Bronchial epithelial cell (primary cell): ENCODE measurements around the gene TNPO2. TPM values are rescaled to one million over a fixed set of nuclear protein-coding genes. Genes with fewer than 3 reads are reported as not detected.
"Not testable (repeated sequence)": the region's sequence is repeated elsewhere in the genome, so short reads cannot be mapped to it uniquely, and the experiment has no call there.

Experiments
- DNase-seq: peaks from one replicate; pipeline ENCODE4 v3.0.0-alpha.2; 2010; ENCODE audit warnings: low read depth
- FAIRE-seq: peaks from 2 replicates; lab custom pipeline; 2011; peaks lifted over from hg19 to GRCh38; lab: Jason Lieb, UNC
- H3K27me3 ChIP-seq: 2 replicates; pipeline ENCODE4 v1.5.1; 2011; ENCODE audit warnings: low read length; ENCODE audit not compliant: control insufficient read depth, insufficient read depth
- H3K36me3 ChIP-seq: 2 replicates; pipeline ENCODE4 v1.5.1; 2011; ENCODE audit warnings: low read length; ENCODE audit not compliant: control insufficient read depth, insufficient read depth
- H3K4me3 ChIP-seq: 2 replicates; pipeline ENCODE4 v1.5.1; 2011; ENCODE audit warnings: mild to moderate bottlenecking, low read depth, low read length, control low read depth
- total RNA-seq: library from RNA; depleted of rRNA; stranded (reverse); fragments of >200 nt; gene quantifications from 2 replicates; pipeline ENCODE4 v1.2.1, GENCODE V29; 2014
- TF ChIP-seq, protein P1 (sequence below): IDR thresholded peaks from 2 replicates; pipeline ENCODE4 v1.5.1; 2011; ENCODE audit warnings: mild to moderate bottlenecking, moderate library complexity, low read length, control low read depth, inconsistent platforms; ENCODE audit not compliant: insufficient read depth, severe bottlenecking

TNPO2 gene
- total RNA-seq, 1 donor from 2014 or later, result 16.8 TPM

DNA sequence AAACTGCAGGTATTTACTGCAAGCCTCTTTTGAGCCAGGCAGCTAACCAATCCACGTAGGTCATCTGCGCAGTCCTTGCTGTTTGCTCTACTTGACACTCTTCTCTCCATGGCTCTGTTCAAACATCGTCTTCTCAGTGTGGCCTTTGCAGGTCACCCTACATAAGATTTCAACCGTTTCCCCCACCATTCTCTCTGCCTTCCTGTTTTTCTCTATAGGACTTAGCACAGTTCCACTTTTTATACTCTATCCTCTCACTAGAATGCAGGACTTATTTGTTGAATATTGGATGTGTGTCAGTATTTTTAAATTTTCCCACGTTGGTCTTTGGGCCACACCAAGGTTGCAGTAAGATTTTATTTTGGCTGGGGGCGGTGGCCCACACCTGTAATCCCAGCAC is 25.6 kb downstream of the TNPO2 start:
- FAIRE-seq, result no peak
- no peaks in the 10 kb centered on the region for H3K27me3 ChIP-seq
- DNase-seq, result no peak
- peaks cover 21% of the 10 kb centered on the region for H3K36me3 ChIP-seq
- TF ChIP-seq, protein P1, sequence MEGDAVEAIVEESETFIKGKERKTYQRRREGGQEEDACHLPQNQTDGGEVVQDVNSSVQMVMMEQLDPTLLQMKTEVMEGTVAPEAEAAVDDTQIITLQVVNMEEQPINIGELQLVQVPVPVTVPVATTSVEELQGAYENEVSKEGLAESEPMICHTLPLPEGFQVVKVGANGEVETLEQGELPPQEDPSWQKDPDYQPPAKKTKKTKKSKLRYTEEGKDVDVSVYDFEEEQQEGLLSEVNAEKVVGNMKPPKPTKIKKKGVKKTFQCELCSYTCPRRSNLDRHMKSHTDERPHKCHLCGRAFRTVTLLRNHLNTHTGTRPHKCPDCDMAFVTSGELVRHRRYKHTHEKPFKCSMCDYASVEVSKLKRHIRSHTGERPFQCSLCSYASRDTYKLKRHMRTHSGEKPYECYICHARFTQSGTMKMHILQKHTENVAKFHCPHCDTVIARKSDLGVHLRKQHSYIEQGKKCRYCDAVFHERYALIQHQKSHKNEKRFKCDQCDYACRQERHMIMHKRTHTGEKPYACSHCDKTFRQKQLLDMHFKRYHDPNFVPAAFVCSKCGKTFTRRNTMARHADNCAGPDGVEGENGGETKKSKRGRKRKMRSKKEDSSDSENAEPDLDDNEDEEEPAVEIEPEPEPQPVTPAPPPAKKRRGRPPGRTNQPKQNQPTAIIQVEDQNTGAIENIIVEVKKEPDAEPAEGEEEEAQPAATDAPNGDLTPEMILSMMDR, result no peak
- no peak overlapping the region for H3K4me3 ChIP-seq

DNA sequence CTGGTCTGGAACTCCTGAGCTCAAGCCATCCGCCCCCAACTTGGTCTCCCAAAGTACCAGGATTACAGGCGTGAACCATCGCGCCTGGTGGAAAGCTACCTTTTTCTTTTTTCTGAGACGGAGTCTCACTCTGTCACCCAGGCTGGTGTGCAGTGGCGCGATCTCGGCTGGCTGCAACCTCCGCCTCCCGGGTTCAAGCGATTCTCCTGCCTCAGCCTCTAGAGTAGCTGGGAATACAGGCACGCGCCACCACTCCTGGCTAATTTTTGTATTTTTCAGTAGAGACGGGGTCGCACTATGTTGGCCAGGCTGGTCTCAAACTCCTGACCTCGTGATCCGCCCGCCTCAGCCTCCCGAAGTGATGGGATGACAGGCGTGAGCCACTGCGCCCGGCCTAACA is 26.3 kb downstream of the TNPO2 start:
- H3K27me3 ChIP-seq, H3K4me3 ChIP-seq, FAIRE-seq, DNase-seq: not testable (repeated sequence)
- peaks cover 17% of the 10 kb centered on the region for H3K36me3 ChIP-seq

DNA sequence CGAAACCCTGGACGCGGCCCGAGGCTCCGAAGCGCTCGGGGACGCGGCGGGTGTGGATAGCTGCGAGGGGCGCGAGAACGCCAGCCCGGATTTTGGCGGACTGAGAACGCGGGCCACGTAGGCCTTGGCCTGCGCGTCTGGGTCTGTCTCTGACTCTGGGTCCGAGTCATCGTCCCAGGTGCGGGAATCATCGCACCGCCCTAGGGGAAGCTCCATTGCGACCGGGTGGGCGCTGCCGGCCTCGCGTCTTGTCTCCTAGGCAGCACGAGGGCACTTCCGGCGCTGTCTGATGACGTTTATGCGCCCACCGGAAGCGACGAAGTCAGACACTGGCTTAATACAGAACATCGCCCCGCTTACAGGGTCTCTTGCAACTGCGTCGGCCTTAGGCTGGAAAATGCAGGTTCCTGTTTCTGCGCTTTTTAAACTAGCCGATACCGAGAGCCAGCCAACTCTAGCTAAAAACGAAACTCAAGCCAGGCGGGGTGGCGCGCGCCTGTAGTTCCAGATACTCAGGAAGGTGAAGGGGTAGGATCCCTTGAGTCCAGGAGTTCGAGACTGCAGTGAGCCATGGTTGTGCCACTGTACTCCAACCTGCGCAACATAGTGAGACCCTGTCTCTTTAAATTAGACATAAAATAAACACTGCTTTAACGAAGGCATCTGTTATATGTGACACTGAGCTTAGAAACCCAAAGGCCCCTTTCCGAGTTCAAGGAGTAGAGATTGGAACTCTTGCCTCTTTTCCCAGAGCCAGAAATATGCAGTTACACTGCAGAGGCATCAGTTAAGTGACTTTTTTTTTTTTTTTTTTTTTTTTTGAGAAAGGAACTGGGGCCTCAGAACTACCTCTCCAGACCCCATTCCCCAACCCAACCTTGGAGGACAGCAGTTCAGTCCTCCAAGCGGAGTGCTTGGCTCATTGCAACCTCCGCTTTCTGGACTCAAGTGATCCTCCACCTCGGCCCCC is 27.1 kb downstream of the TNPO2 start, which contains the start of gene FBXW9:
Gene FBXW9, minus strand, starts transcription at position 266 of the 970 bp plus-strand sequence. Its CDS starts 50 bp downstream, at position 216.
- TF ChIP-seq, protein P1, result no peak
- peak; percentile 85 for DNase-seq
- H3K36me3 ChIP-seq, result peaks cover 12% of the 10 kb centered on the region
- peak within 1 kb of the TSS; percentile 85 for H3K4me3 ChIP-seq
- no peaks in the 10 kb centered on the region for H3K27me3 ChIP-seq
- FAIRE-seq, result no peak

DNA sequence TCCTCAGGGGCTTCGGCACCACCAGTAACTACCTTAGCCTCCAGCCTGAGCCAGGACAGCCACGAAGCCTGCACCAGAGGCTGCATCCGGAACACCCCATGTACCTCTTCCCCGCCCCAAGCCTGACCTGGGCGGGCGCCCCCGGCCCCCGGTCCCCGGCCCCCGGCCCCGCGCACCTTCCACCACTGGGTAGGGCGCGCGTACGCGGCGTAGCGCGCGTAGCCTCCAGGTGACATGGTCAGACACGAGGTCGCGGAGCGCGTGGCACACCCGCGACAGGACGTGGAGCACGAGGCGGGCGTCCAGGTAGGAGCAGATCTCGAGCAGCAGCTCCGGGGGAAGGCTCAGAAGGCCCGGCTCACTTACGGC is 27.8 kb downstream of the TNPO2 start:
- peaks cover 6% of the 10 kb centered on the region for H3K36me3 ChIP-seq
- peak overlapping the region; percentile 85 for H3K4me3 ChIP-seq
- TF ChIP-seq, protein P1, result no peak
- H3K27me3 ChIP-seq, result no peaks in the 10 kb centered on the region
- no peak for DNase-seq
- FAIRE-seq, result no peak

DNA sequence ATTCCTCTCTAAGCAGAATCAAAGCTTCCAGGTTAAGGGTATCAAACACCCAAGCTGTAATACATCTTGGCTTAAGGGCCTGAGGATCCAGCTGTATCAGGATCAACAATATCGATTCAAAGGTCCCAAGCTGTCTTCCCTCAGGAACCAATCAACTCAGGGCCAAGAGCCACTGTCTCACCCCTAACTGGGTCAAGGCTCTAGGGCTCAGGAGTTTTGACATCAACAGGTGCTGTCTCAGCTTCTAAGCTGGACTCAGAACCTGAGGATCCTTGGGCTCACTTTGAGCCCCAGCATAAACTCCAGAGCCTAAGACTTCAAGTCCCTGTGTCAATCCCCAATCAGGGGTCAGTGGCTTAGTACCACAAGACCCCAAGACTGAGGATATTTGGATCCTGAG is 28.2 kb downstream of the TNPO2 start:
- H3K27me3 ChIP-seq, result no peaks in the 10 kb centered on the region
- DNase-seq (no peak), FAIRE-seq (no peak)
- TF ChIP-seq, protein P1, result no peak
- peak overlapping the region; percentile 85 for H3K4me3 ChIP-seq
- H3K36me3 ChIP-seq, result peaks cover 4% of the 10 kb centered on the region

DNA sequence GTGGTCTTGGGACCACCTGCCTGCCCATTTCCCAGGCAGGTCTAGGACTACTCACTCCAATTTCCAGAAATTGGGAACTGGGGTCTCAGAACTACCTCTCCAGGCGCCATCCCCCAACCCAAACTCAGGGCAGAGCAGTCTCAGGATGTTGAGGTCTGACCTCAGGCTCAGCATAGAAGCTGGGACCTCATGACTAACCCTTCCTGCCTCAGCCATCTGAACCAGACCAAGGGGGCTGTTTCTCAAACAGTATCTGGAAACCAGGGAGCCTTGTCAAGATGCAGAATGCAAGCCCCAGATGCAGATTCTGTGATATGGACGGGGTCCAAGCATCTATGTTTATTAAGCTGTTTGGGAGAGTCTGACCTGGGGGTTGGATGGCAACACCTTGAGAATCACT is 28.6 kb downstream of the TNPO2 start:
- FAIRE-seq (no peak), DNase-seq (no peak)
- H3K4me3 ChIP-seq, result no peak overlapping the region
- H3K36me3 ChIP-seq, result peaks cover 4% of the 10 kb centered on the region
- TF ChIP-seq, protein P1, result no peak
- no peaks in the 10 kb centered on the region for H3K27me3 ChIP-seq
